Endothelial cell of umbilical vein (primary cell): ENCODE results near the gene AKAP5. TPM values are rescaled to one million over a fixed set of nuclear protein-coding genes. Genes with fewer than 3 reads are reported as not detected.

ENCODE experiments used
- BruUV-seq: library from RNA; stranded (reverse); fragments of 400-500 nt; replicated peaks from 2 replicates; lab custom pipeline; 2021; lab: Mats Ljungman, UMichigan
- CTCF ChIA-PET: fragments of 300-600, 350-600 bp; sonication (Branson Sonifier 250); formaldehyde crosslinking; loops from one replicate; lab custom pipeline; 2021; ENCODE audit warnings: antibody characterized with exemption, inconsistent platforms; lab: Charles Lee
- POLR2A ChIA-PET: fragments of 300-600, 350-600 bp; sonication (Branson Sonifier 250); formaldehyde crosslinking; loops from one replicate; lab custom pipeline; 2021; ENCODE audit warnings: antibody characterized with exemption, inconsistent platforms; lab: Charles Lee
- DNase-seq: peaks from one replicate; pipeline ENCODE4 v3.0.0-alpha.2; 2011; ENCODE audit warnings: low read depth, low spot score
- FAIRE-seq: peaks from 2 replicates; lab custom pipeline; 2011; peaks lifted over from hg19 to GRCh38; lab: Jason Lieb, UNC
- H2AFZ ChIP-seq: 2 replicates; pipeline ENCODE4 v1.6.0; 2012; ENCODE audit warnings: low read depth, low read length, control low read depth, inconsistent platforms
- H3K27ac ChIP-seq: 2 replicates; pipeline ENCODE4 v1.5.1; 2011; ENCODE audit warnings: low read depth, mild to moderate bottlenecking, control low read depth, low read length, moderate library complexity; ENCODE audit not compliant: insufficient read depth
- H3K27me3 ChIP-seq, 2 experiments: 2 replicates each; pipeline versions ENCODE4 v1.6.0 to v1.6.1; 2011; ENCODE audit warnings: low read length in 2 of 2, mixed read lengths in 1 of 2; ENCODE audit not compliant: control insufficient read depth in 2 of 2, insufficient read depth in 2 of 2
- H3K36me3 ChIP-seq, 2 experiments: 2 replicates in 1 of 2; 3 replicates in 1 of 2; pipeline ENCODE4 v1.5.1; 2011; ENCODE audit warnings: low read length in 2 of 2, mild to moderate bottlenecking in 1 of 2, moderate library complexity in 1 of 2; ENCODE audit not compliant: control insufficient read depth in 2 of 2, insufficient read depth in 2 of 2; ENCODE audit errors: extremely low read depth in 1 of 2
- H3K4me1 ChIP-seq: 3 replicates; pipeline ENCODE4 v1.5.1; 2011; ENCODE audit warnings: mild to moderate bottlenecking, low read length; ENCODE audit not compliant: control insufficient read depth, insufficient read depth; ENCODE audit errors: extremely low read depth
- H3K4me2 ChIP-seq: 2 replicates; pipeline ENCODE4 v1.6.1; 2011; ENCODE audit warnings: low read length, control low read depth, mixed read lengths; ENCODE audit not compliant: insufficient read depth
- H3K4me3 ChIP-seq, 3 experiments: fragments of 200-600 bp in 1 of 3; sonication (generic), shearing (Covaris generic) in 1 of 3; replicated peaks in 1 of 3; 2 replicates each; pipeline ENCODE4 v1.5.1; 2011 to 2016; ENCODE audit warnings: control low read depth in 3 of 3, low read length in 3 of 3, mild to moderate bottlenecking in 2 of 3, inconsistent platforms in 1 of 3, low read depth in 1 of 3, moderate library complexity in 1 of 3; ENCODE audit not compliant: insufficient read depth in 1 of 3
- H3K79me2 ChIP-seq: 2 replicates; pipeline ENCODE4 v1.6.0; 2012; ENCODE audit warnings: low read length, inconsistent platforms; ENCODE audit not compliant: control insufficient read depth, insufficient read depth
- H3K9ac ChIP-seq: replicated peaks from 2 replicates; pipeline ENCODE3; 2011; ENCODE audit warnings: low read length, control low read depth; ENCODE audit not compliant: insufficient read depth; ENCODE audit errors: extremely low read depth
- H3K9me1 ChIP-seq: replicated peaks from 3 replicates; pipeline ENCODE4 v1.6.0; 2011; ENCODE audit warnings: mild to moderate bottlenecking, low read length; ENCODE audit not compliant: control insufficient read depth, insufficient read depth; ENCODE audit errors: extremely low read depth
- H3K9me3 ChIP-seq: replicated peaks from 2 replicates; pipeline ENCODE4 v1.5.1; 2012; ENCODE audit warnings: low read length, inconsistent platforms; ENCODE audit not compliant: control insufficient read depth, insufficient read depth
- H4K20me1 ChIP-seq: replicated peaks from 2 replicates; pipeline ENCODE3; 2011; ENCODE audit warnings: mild to moderate bottlenecking, low read length; ENCODE audit not compliant: control insufficient read depth, insufficient read depth; ENCODE audit errors: extremely low read depth
- CTCF ChIP-seq, 2 donors: IDR thresholded peaks; 1 replicate in 1 of 2; 2 replicates in 1 of 2; pipeline ENCODE4 v1.5.1; 2011; ENCODE audit warnings: low read length in 2 of 2, mild to moderate bottlenecking in 2 of 2, moderate library complexity in 2 of 2, control low read depth in 1 of 2, inconsistent platforms in 1 of 2, low read depth in 1 of 2; ENCODE audit not compliant: insufficient read depth in 1 of 2; ENCODE audit errors: extremely low read depth in 1 of 2
- EZH2 ChIP-seq: IDR thresholded peaks from 2 replicates; pipeline ENCODE4 v1.6.1; 2012; ENCODE audit warnings: borderline replicate concordance, low read depth, mild to moderate bottlenecking, moderate library complexity, low read length, inconsistent platforms; ENCODE audit not compliant: severe bottlenecking
- FOS ChIP-seq: IDR thresholded peaks from 2 replicates; pipeline ENCODE4 v1.6.1; 2011; ENCODE audit warnings: mild to moderate bottlenecking, low read length, moderate library complexity, borderline replicate concordance; ENCODE audit not compliant: insufficient read depth
- GATA2 ChIP-seq: IDR thresholded peaks from 2 replicates; pipeline ENCODE4 v1.7.0; 2011; ENCODE audit warnings: low read depth, mild to moderate bottlenecking, moderate library complexity, mixed read lengths, low read length; ENCODE audit not compliant: insufficient read length, insufficient read depth
- JUN ChIP-seq: IDR thresholded peaks from 2 replicates; pipeline ENCODE4 v1.6.1; 2011; ENCODE audit warnings: borderline replicate concordance, low read depth; ENCODE audit not compliant: insufficient read length, insufficient read depth
- MAX ChIP-seq: IDR thresholded peaks from 2 replicates; pipeline ENCODE4 v1.6.1; 2011; ENCODE audit not compliant: insufficient read depth, insufficient read length
- MYC ChIP-seq: IDR thresholded peaks from one replicate; pipeline ENCODE4 v1.6.1; 2011; ENCODE audit warnings: mild to moderate bottlenecking, low read depth, low read length
- POLR2A ChIP-seq: IDR thresholded peaks from 2 replicates; pipeline ENCODE4 v1.6.1; 2012; ENCODE audit warnings: low read depth, mild to moderate bottlenecking, control low read depth, low read length
- POLR2AphosphoS5 ChIP-seq: IDR thresholded peaks from 2 replicates; pipeline ENCODE4 v1.6.1; 2012; ENCODE audit warnings: low read depth, mild to moderate bottlenecking, control low read depth, low read length, moderate library complexity; ENCODE audit not compliant: insufficient read depth
- dilution Hi-C: fragments of 300-500 bp; cut with MboI; formaldehyde crosslinking; loops from one replicate; pipeline ENCODE4 v1.15.0; 2019; ENCODE audit warnings: low sequenced_read_pairs; ENCODE audit not compliant: extremely low pct_ligation_motif_present
- intact Hi-C: fragments of 100-400 bp; cut with micrococcal nuclease; formaldehyde crosslinking; loops from one replicate; pipeline ENCODE4 v1.10.0; 2022
- polyA plus RNA-seq, 4 experiments: library from polyadenylated mRNA; depleted of rRNA in 3 of 4; stranded (reverse) in 3 of 4; unstranded in 1 of 4; fragments of >200 nt; gene quantifications; 2 replicates each; pipeline versions ENCODE4 v1.2.1 to v1.2.3, GENCODE V29; 2011 to 2012; ENCODE audit warnings: missing spikeins in 1 of 4
- total RNA-seq: library from RNA; stranded (reverse); gene quantifications from 2 replicates; pipeline ENCODE4 v1.2.3, GENCODE V29; 2021

The AKAP5 gene
- total and polyA plus RNA-seq, 2 donors (not counting 3 experiments of a cell fraction or from before 2014, with no cell fraction given), result 0.10 to 0.75 TPM

- POLR2A ChIA-PET, result no interaction called here
- Histone ChIP-seq H3K27ac (peak overlapping the region; percentile 79), H3K9me1 (no peaks in the 10 kb centered on the region), H2AFZ (peak overlapping the region; percentile 87), H3K4me3 (no peak overlapping the region), H3K9ac (peak overlapping the region; percentile 24), H4K20me1 (no peaks in the 10 kb centered on the region), H3K36me3 (peaks cover 4 to 7% of the 10 kb centered on the region in 2 experiments), H3K4me1 (peaks cover 16% of the 10 kb centered on the region), H3K79me2 (no peaks in the 10 kb centered on the region), H3K9me3 (no peaks in the 10 kb centered on the region), H3K4me2 (peak overlapping the region; percentile 34), H3K27me3 (no peaks in the 10 kb centered on the region)
- TSS peak; percentile 96 for BruUV-seq
- DNase-seq (peak; percentile 84), FAIRE-seq (peak; percentile 94)
- CTCF ChIA-PET, result interaction anchor here (1.0 to 2.3 kb wide), 10 partner anchors 9 to 66 kb away, joined by 3 to 19 read pairs (median 4); partner anchors contain the start of gene MTHFD1
- dilution Hi-C loops (no loop called here), intact Hi-C loops (no loop called here)
- TF ChIP-seq GATA2, result peak; percentile 68
- TF ChIP-seq JUN, result no peak
Observed at GRCh38 chr14:64444984-64445845, 20.1 kb upstream of the AKAP5 start.

GRCh38 chr14:64447876-64448670 lies 17.2 kb upstream of the AKAP5 start:
- ChIA-PET CTCF (interaction anchor here (0.5 to 1.8 kb wide), 5 partner anchors 12 to 145 kb away, joined by 3 to 7 read pairs (median 4); no protein-coding TSS in a partner anchor), POLR2A (no interaction called here)
- H3K9me1 ChIP-seq, result no peaks in the 10 kb centered on the region
- FAIRE-seq (no peak), DNase-seq (no peak)
- TF ChIP-seq MAX, result no peak
- TF ChIP-seq JUN, result no peak
- no peak for TF ChIP-seq FOS
- TF ChIP-seq POLR2AphosphoS5, result no peak
- TF ChIP-seq EZH2, result no peak
- no peak for TF ChIP-seq GATA2
- TF ChIP-seq POLR2A, result no peak
- no peak for TF ChIP-seq CTCF (IDR thresholded peaks at IDR 0.05; ENCODE audit: extremely low read depth in 1 of 2, insufficient read depth in 1 of 2, low read depth in 1 of 2, low read length in 2 of 2)
- no peak for TF ChIP-seq MYC
- H4K20me1 ChIP-seq, result no peaks in the 10 kb centered on the region
- no peak overlapping the region for H3K9ac ChIP-seq
- no peak overlapping the region for H3K4me2 ChIP-seq
- no peaks in the 10 kb centered on the region for H3K27me3 ChIP-seq
- no TSS peak for BruUV-seq
- no peak overlapping the region for H3K4me3 ChIP-seq
- H3K79me2 ChIP-seq, result no peaks in the 10 kb centered on the region
- peaks cover 16% of the 10 kb centered on the region for H3K4me1 ChIP-seq
- peaks cover 0 to 4% of the 10 kb centered on the region in 2 experiments for H3K36me3 ChIP-seq
- no peak overlapping the region for H2AFZ ChIP-seq
- H3K9me3 ChIP-seq, result no peaks in the 10 kb centered on the region
- intact Hi-C loops (no loop called here), dilution Hi-C loops (no loop called here)
- H3K27ac ChIP-seq, result no peak overlapping the region
